Measurements from ENCODE around the gene IGFL4.

The IGFL4 gene

DNA sequence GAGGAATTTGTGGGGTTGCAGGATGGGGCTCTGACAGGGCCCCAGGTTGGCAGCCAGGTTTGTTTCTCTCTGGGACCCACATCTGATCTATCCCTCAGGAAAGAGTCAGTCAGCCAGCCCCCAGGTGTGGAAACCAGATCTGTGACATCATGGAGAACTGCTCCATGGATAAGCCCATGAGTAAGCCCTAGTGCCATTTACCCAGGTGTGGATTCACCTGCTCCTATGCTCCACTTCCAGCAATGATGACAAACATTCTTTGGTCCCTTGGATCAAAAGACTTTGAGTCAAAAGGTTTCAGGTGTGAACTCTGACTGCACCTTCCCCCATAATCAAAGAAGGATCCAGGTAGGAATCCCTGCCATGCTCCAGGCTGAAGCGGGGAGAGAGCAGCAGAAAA, 26.9 kb upstream of the IGFL4 start:
- H3K4me2 ChIP-seq, result no peak overlapping the region
- TF ChIP-seq, protein P1, sequence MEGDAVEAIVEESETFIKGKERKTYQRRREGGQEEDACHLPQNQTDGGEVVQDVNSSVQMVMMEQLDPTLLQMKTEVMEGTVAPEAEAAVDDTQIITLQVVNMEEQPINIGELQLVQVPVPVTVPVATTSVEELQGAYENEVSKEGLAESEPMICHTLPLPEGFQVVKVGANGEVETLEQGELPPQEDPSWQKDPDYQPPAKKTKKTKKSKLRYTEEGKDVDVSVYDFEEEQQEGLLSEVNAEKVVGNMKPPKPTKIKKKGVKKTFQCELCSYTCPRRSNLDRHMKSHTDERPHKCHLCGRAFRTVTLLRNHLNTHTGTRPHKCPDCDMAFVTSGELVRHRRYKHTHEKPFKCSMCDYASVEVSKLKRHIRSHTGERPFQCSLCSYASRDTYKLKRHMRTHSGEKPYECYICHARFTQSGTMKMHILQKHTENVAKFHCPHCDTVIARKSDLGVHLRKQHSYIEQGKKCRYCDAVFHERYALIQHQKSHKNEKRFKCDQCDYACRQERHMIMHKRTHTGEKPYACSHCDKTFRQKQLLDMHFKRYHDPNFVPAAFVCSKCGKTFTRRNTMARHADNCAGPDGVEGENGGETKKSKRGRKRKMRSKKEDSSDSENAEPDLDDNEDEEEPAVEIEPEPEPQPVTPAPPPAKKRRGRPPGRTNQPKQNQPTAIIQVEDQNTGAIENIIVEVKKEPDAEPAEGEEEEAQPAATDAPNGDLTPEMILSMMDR (conservative IDR thresholded peaks at IDR 0.05; ENCODE audit: low read depth, low read length), result no peak
- H3K79me2 ChIP-seq (ENCODE audit: insufficient read depth, low read depth), result no peaks in the 10 kb centered on the region
- no peaks in the 10 kb centered on the region for H4K20me1 ChIP-seq (ENCODE audit: insufficient read depth)
- H3K27ac ChIP-seq, result no peak overlapping the region
- H3K4me1 ChIP-seq (ENCODE audit: low read depth, poor library complexity, severe bottlenecking), result no peaks in the 10 kb centered on the region
- H3K27me3 ChIP-seq (ENCODE audit: insufficient read depth, low read depth), result peaks cover 2% of the 10 kb centered on the region; the same call in 1 of the 2 replicates
- H2AFZ ChIP-seq (ENCODE audit: low read depth), result no peak overlapping the region
- H3K9ac ChIP-seq, result no peak overlapping the region
- no peaks in the 10 kb centered on the region for H3K36me3 ChIP-seq (ENCODE audit: insufficient read depth)
- H3K4me3 ChIP-seq (IDR thresholded peaks at IDR 0.05; ENCODE audit: insufficient read depth, low read depth, low read length), result no peak overlapping the region

DNA sequence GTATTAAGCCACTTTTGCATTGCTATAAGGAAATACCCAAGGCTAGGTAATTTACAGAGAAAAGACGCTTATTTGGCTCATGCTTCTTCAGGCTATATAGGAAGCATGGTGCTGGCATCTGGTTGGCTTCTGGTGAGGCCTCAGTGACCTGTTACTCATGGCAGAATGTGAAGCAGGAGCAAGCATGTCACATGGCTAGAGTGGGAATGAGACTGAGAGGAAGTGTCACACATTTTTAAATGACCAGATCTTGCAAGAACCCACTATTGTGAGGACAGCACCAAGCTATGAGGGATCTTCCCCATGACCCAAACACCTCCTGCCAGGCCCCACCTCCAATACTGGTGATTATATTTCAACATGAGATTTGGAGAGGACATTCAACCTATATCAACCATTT, 25.7 kb upstream of the IGFL4 start:
- Histone ChIP-seq H3K27me3 (ENCODE audit: insufficient read depth, low read depth) (no peaks in the 10 kb centered on the region; the same call in 1 of the 2 replicates), H3K4me3 (IDR thresholded peaks at IDR 0.05; ENCODE audit: insufficient read depth, low read depth, low read length) (no peak overlapping the region), H3K9ac (no peak overlapping the region), H3K4me2 (no peak overlapping the region), H3K4me1 (ENCODE audit: low read depth, poor library complexity, severe bottlenecking) (no peaks in the 10 kb centered on the region), H3K36me3 (ENCODE audit: insufficient read depth) (no peaks in the 10 kb centered on the region), H4K20me1 (ENCODE audit: insufficient read depth) (no peaks in the 10 kb centered on the region), H3K79me2 (ENCODE audit: insufficient read depth, low read depth) (no peaks in the 10 kb centered on the region), H2AFZ (ENCODE audit: low read depth) (no peak overlapping the region), H3K27ac (no peak overlapping the region)
- TF ChIP-seq, protein P1 (conservative IDR thresholded peaks at IDR 0.05; ENCODE audit: low read depth, low read length), result no peak

DNA sequence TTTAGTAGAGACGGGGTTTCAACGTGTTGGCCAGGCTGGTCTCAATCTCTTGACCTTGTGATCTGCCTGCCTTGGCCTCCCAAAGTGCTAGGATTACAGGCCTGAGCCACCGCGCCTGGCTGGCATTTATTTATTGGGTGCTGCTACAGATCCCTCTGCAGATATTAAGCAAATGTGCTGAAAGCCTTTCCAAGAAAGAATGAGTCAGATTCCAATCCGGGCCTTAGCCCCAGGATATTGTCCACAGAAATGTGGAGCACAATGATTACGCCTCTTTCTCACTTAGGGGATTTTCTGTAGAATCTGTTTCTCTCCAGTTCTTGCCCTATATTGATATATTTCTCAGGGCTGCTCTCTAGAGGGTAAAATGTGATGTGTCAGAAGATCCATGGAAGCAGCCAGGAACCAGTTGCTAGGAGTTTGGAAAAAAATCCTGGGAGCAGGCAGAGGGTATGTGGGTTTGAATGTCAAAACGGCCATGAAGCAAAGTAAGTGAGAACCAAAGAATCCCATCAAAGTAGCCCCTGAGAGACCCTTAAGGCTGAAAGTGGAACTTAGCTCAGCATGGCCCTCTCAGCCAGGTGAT, 24.8 kb upstream of the IGFL4 start:
- TF ChIP-seq, protein P1 (conservative IDR thresholded peaks at IDR 0.05; ENCODE audit: low read depth, low read length), result no peak
- Histone ChIP-seq H3K9ac (no peak overlapping the region), H3K4me2 (no peak overlapping the region), H2AFZ (ENCODE audit: low read depth) (no peak overlapping the region), H3K27me3 (ENCODE audit: insufficient read depth, low read depth) (no peaks in the 10 kb centered on the region; the same call in 1 of the 2 replicates), H3K36me3 (ENCODE audit: insufficient read depth) (no peaks in the 10 kb centered on the region), H3K27ac (no peak overlapping the region), H3K79me2 (ENCODE audit: insufficient read depth, low read depth) (no peaks in the 10 kb centered on the region), H3K4me3 (IDR thresholded peaks at IDR 0.05; ENCODE audit: insufficient read depth, low read depth, low read length) (no peak overlapping the region), H3K4me1 (ENCODE audit: low read depth, poor library complexity, severe bottlenecking) (no peaks in the 10 kb centered on the region), H4K20me1 (ENCODE audit: insufficient read depth) (no peaks in the 10 kb centered on the region)

DNA sequence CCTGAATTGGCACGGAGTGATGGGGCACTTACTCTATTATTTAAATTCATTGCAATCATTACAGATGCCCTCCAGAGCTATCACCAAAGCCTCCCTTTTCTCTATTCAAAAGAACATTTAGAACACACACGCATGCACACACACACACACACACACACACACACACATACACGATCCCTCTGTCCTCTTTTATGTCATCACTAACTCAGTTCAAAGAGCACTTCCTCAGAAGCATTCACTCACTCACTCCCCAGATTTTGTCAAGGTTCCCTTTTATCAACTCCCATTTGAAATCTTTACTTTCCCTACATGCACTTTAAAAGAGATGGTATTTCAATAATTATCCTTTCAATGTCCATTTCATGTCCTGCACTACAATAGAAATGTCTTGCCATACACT, 22.4 kb upstream of the IGFL4 start:
- no peak overlapping the region for H3K27ac ChIP-seq
- TF ChIP-seq, protein P1 (conservative IDR thresholded peaks at IDR 0.05; ENCODE audit: low read depth, low read length), result no peak
- no peaks in the 10 kb centered on the region for H3K4me1 ChIP-seq (ENCODE audit: low read depth, poor library complexity, severe bottlenecking)
- H4K20me1 ChIP-seq (ENCODE audit: insufficient read depth), result no peaks in the 10 kb centered on the region
- H3K4me2 ChIP-seq, result no peak overlapping the region
- no peak overlapping the region for H2AFZ ChIP-seq (ENCODE audit: low read depth)
- no peak overlapping the region for H3K9ac ChIP-seq
- no peaks in the 10 kb centered on the region for H3K36me3 ChIP-seq (ENCODE audit: insufficient read depth)
- H3K4me3 ChIP-seq (IDR thresholded peaks at IDR 0.05; ENCODE audit: insufficient read depth, low read depth, low read length), result no peak overlapping the region
- H3K27me3 ChIP-seq (ENCODE audit: insufficient read depth, low read depth), result peaks cover 4% of the 10 kb centered on the region; the same call in 1 of the 2 replicates
- no peaks in the 10 kb centered on the region for H3K79me2 ChIP-seq (ENCODE audit: insufficient read depth, low read depth)
